Measurements from ENCODE around the gene STAU1.
"Not testable (repeated sequence)": the region's sequence is repeated elsewhere in the genome, so short reads cannot be mapped to it uniquely, and the experiment has no call there.

Gene STAU1

GRCh38 chr20:49161428-49162152 lies 26.5 kb downstream of the STAU1 start:
- DNase-seq = no peak

GRCh38 chr20:49160057-49160929 lies 27.8 kb downstream of the STAU1 start:
- no peak for DNase-seq

GRCh38 chr20:49157146-49157545 lies 31.0 kb downstream of the STAU1 start:
- no peak for DNase-seq

GRCh38 chr20:49156481-49156880 lies 31.7 kb downstream of the STAU1 start:
- no peak for DNase-seq

GRCh38 chr20:49151436-49151835 lies 36.7 kb downstream of the STAU1 start:
- DNase-seq = no peak

- peak; percentile 15 for DNase-seq
Observed at GRCh38 chr20:49149281-49150045, 38.7 kb downstream of the STAU1 start.

- DNase-seq = no peak
Observed at GRCh38 chr20:49148601-49149000, 39.5 kb downstream of the STAU1 start.

- no peak for DNase-seq
Observed at GRCh38 chr20:49147296-49147695, 40.8 kb downstream of the STAU1 start.

GRCh38 chr20:49146442-49147225 lies 41.5 kb downstream of the STAU1 start:
- DNase-seq = no peak

GRCh38 chr20:49140834-49141233 lies 47.3 kb downstream of the STAU1 start:
- no peak for DNase-seq

- no peak for DNase-seq
Observed at GRCh38 chr20:49140411-49140810, 47.7 kb downstream of the STAU1 start.

- no peak for DNase-seq
Observed at GRCh38 chr20:49138431-49138830, 49.7 kb downstream of the STAU1 start.

- no peak for DNase-seq
Observed at GRCh38 chr20:49136817-49137571, 51.1 kb downstream of the STAU1 start.

GRCh38 chr20:49134797-49135196 lies 53.3 kb downstream of the STAU1 start:
- DNase-seq = not testable (repeated sequence)

- no peak for DNase-seq
Observed at GRCh38 chr20:49133571-49133970, 54.6 kb downstream of the STAU1 start.

- peak; percentile 58 for DNase-seq
Observed at GRCh38 chr20:49132995-49133478, 55.1 kb downstream of the STAU1 start.

- DNase-seq = no peak
Observed at GRCh38 chr20:49123982-49124381, 64.2 kb downstream of the STAU1 start.

- no peak for DNase-seq
Observed at GRCh38 chr20:49122920-49123319, 65.2 kb downstream of the STAU1 start.

- no peak for DNase-seq
Observed at GRCh38 chr20:49119988-49120387, 68.1 kb downstream of the STAU1 start.

GRCh38 chr20:49118307-49118706 lies 69.8 kb downstream of the STAU1 start:
- no peak for DNase-seq

- DNase-seq = no peak
Observed at GRCh38 chr20:49115564-49115963, 72.6 kb downstream of the STAU1 start.
